Measurements from ENCODE around the gene FLOT1.
"Not testable (repeated sequence)": the region's sequence is repeated elsewhere in the genome, so short reads cannot be mapped to it uniquely, and the experiment has no call there.

FLOT1 gene

DNA sequence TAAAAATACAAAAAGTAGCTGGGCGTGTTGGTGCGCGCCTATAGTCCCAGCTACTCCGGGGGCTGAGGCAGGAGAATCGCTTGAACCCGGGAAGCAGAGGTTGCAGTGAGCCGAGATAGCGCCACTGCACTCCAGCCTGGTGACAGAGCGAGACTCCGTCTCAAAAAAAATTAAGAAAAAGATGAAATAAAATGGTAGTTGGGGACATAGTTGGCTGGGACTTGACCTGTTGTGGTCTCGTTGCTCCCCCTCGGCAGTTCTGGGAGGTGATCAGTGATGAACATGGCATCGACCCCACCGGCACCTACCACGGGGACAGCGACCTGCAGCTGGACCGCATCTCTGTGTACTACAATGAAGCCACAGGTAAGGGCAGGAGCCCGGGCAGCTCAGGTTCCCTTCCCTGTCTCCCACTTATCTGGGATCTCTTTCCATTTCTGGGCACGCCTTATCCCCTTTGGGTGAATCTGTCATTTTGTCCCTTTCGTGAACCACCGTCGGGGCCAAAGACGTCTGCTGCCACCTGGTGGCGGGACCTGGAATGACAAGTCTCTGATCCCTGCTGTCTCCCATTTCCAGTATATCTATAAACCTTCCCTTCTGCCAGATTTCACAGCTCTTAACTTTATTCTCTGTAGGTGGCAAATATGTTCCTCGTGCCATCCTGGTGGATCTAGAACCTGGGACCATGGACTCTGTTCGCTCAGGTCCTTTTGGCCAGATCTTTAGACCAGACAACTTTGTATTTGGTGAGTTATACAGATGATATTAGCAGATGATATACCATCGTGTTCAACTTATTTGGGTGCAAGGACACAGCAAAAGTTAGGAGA, 20.0 kb downstream of the FLOT1 start:
- peak; percentile 58 to 84 (median 69) for DNase-seq

DNA sequence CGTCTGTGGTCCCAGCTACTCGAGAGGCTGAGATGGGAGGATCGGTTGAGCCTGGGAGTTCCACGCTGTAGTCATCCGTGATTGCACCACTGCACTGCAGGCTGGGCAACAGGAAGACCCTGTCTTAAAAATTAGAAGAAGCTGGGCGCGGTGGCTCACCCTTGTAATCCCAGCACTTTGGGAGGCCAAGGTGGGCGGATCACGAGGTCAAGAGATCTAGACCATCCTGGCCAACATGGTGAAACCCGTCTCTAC, 20.5 kb downstream of the FLOT1 start:
- not testable (repeated sequence) for DNase-seq

DNA sequence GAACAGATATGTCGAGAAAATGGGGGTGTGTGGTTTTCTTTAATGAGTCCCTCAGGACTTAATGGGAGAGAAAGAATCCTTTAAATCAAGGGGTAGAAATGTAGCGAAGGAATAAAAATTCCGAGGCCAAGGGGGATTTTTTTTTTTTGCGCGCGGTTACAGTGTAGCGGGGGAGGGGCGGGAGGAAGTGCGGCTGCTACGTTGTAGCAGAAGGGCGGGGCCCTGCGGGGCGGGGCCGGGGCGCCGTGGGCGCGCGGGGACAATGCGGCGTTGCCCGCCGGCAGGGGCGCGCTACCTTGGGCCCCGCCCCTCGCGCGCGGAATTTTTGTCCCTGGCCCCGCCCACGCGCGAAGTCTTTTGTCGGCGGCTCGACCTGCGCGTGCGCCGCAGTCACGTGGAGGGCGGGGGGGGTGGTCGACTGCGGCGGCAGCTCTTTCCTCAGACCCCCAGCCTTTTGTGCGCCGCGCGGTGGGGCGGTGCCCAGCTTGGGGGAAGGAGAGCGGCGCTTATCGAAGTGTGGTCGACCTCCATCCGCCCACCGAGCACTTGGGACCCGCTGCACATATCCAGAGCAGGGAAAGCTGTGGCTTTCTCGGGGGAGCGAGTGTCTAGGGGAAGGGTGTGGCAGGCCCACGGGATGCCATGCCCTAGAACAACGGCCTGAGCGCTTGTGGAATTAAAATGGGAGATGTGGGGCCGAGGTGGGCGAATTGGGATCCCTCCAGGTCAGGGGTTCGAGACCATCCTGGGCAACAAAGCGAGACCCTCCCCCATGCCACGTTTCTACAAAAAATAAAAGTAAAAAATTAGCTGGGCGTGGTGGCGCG, 21.1 kb downstream of the FLOT1 start:
- DNase-seq, result peak; percentile 89 to 93 (median 91)

DNA sequence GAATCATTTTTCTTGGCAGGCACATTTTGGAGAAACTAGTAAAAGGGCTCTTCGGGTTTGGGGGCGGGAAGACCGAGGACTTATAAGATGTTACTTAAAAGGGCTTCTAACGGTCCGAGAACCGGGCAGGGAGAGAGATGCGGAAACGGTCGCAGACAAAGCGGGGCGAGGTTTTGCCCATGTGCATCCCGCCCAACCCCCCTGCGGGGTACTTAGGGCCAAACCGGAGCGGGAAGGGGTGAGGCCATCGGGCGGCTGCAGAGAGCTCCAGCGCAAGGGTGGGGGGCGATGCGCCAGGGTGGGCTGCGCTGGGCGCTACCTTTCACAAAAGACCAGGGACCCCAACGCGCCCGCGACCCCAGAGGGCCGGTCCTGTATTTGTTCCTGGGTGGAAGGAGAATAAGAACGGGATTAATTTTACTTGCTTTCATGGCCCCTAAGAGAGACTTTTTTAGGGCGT, 21.7 kb downstream of the FLOT1 start:
- DNase-seq, result peak; percentile 64 to 88 (median 78)

DNA sequence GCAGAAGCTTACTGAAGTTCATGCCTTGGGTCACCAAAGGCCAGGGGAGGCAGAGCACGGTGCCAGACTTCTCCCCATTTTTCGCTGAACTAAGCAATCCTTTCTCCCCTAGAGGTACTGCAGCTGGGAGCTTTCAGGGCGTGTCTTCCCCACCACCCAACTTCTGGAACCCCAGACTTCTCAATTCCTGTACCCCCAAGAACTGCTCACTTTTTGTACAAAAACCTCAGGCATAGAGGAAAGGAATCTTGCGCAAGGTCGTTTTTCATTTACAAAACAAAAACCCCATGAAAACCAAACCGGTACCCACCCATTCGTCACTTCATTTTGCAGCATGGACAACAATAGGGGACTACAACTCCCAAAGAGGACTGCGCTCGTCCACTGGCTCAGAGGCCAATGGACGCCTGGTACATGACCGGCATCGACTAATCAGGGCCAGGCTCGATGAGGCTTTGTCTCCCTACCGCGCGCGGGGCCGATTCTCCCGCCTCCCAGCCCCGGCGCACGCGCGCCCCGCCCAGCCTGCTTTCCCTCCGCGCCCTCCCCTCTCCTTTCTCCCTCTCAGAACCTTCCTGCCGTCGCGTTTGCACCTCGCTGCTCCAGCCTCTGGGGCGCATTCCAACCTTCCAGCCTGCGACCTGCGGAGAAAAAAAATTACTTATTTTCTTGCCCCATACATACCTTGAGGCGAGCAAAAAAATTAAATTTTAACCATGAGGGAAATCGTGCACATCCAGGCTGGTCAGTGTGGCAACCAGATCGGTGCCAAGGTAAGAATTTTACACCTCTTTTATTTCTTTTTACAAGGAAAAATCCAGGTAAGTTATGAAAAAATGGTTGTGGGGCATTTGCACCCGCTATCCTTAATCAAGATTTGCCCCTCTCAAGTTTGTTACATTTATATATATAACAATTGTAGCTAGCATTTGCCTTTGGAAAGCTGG, 22.4 kb downstream of the FLOT1 start, which contains the start of gene TUBB:
Gene TUBB, plus strand, starts transcription at position 562 of the 947 bp plus-strand sequence. Its CDS starts 155 bp downstream, at position 717.
- peak; percentile 95 to 99 (median 95) for DNase-seq

DNA sequence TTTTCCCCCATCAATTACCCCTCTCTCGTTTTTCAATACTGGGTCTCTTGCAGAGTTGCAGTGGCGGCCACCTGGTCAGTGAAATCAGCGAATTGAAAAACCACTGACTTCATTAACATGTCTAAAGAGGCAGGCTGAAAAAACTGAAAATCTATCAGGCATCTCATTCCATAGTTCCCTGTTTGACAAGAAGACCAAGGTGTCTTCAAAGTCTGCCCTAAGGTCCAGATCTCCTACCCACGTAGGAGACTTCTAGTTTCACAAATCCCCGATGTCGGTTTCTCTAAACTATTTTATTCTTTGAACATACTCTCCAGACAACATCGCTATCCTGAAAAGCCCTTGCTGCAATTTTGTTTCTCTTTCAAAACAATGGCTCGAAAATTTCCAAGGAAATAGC, 23.1 kb downstream of the FLOT1 start:
- peak in 1 of 3 experiments; percentile 81 for DNase-seq

DNA sequence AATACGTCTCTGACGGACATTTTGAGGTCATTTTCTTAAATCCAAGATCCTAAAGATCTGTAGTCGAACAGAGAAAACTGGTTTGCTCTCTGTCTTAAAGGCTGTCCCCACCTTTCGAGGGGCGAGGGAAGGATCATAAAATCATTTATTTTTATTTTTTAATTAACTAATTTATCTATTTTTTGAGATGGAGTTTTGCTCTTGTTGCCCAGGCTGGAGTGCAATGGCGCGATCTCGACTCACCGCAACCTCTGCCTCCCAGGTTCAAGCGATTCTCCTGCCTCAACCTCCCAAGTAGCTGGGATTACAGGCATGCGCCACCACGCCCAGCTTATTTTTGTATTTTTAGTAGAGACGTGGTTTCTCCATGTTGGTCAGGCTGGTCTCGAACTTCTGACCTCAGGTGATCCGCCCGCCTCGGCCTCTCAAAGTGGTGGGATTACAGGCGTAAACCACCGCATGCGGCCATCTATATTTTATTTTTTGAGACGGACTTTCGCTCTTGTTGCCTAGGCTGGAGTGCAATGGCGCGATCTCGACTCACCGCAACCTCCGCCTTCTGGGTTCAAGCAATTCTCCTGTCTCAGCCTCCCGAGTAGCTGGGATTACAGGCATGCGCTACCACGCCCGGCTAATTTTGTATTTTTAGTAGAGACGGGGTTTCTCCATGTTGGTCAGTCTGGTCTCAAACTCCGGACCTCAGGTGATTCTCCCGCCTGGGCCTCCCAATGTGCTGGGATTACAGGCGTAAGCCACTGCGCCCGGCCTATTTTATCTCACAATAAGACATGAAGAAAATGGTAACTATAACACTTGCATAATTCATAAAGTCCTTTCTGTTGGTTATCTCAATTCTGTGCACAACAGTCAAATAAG, 24.4 kb downstream of the FLOT1 start:
- not testable (repeated sequence) for DNase-seq

DNA sequence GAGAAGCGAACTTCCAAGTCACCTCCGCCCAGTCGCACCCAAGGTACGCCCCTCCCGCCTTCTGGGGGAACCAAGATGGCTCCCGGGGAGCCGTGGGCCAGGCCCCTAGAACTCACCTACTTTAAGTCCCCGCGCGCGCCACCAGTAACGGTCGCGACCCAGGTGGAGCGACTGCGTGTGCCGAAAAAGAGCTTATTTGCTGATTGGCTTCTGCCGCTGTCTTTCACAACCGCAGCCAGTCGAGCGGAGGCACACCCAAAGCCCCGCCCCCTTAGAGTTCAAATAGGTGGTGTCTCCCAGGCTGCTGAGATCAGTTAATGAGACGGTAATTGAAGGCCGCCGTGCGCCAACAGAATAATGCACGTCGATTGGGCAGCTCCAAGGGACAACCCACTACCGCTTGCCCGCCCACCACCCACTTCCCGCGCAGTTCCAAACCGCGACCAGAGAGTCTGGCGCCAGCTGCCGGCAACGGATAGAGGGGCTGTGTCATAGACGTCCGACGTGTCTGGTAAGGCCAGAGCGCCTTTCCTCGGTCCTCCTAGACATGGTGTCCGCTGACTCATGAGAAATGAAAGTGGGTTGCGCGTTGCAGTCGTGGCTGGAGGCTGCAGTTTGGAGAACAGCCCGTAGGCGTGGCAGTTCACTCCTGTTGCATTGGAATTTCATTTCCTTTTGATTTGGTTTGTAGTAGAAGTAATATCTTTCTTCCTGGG, 25.2 kb downstream of the FLOT1 start, which contains the start of gene MDC1:
Gene MDC1, minus strand, starts transcription at position 153 of the 716 bp plus-strand sequence. CDS start 2,106 bp downstream, outside the sequence.
- peak; percentile 97 to 99 (median 99) for DNase-seq

DNA sequence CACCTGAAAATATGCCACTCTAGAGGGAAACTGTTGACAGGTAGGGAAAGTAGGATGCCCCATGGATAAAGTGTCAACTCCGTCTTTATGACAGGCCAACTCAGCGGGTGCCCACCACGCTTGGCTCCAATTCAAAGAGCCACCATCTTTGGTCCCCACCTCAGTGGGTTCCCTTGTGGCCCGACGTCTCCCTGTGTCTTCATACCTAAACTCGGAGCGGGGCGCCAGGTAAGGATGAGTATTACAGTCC, 25.7 kb downstream of the FLOT1 start:
- DNase-seq, result no peak

DNA sequence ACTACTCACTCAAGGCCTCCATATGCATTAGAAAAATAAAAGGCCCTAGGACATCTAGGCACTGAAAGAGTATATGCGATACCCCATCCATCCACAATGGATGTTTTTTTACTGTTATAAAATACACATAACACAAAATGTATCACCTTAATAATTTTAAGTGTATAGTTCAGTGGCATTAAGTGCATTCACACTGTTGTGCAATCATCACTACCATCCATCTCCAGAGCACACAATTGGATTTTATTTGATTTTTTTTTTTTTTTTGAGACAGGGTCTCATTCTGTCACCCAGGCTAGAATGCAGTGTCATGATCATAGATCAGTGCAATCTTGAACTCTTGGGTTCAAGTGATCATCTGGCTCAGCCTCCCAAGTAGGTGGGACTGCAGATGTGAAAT, 28.2 kb downstream of the FLOT1 start:
- no peak for DNase-seq

DNA sequence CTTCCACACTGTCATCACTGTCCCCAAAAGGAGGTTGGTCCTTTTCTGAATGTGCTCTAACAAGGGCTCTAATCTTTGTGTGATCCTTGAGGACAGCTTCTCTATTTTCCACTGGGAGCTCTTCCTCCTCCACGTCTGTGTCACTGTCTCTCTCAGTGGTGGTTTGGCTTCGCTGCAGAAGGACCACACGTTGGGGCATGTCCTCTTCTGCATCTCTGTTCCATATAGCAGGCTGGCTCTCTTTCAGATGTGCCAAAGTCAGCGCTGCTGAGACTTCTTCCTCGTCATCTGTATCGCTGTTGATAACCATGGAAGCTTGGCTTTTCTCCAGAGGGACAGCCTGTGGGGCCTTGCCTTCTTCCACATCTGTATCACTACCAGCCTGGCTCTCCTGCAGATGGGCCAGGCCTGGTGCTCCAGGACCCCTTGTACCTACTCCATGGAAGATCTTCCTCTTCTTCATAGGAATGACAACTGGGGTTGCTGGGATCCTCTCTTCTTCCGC, 30.0 kb downstream of the FLOT1 start:
- no peak for DNase-seq

DNA sequence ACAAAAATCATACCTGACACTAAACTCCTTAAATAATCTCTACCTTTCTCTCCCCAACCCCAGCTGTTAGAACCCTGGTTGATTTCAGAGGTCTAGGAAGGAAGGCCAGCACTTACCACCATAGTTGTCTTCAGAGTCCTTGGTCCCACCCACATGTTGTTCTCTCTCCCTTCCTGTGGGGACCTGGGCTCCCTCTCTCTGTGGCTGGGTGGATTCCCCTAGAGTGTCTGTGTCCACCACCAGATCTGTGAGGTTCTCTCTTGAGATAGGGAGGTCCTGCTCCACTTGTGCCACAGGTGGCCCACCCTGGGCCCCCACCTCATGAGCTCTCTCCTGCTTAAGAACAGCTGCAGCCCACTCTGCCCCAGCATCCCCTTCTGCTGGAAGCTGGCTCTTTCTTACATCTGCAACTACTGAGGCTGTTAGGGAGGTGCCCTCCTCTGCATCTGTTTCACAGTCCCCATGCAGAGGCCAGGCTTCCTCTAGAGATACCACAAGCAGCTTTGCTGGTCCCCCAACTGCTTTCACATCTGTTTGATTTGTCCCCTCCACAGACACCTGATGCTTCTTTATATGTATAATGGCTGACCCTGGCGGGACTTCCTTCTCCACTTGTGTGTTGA, 30.6 kb downstream of the FLOT1 start:
- no peak for DNase-seq

DNA sequence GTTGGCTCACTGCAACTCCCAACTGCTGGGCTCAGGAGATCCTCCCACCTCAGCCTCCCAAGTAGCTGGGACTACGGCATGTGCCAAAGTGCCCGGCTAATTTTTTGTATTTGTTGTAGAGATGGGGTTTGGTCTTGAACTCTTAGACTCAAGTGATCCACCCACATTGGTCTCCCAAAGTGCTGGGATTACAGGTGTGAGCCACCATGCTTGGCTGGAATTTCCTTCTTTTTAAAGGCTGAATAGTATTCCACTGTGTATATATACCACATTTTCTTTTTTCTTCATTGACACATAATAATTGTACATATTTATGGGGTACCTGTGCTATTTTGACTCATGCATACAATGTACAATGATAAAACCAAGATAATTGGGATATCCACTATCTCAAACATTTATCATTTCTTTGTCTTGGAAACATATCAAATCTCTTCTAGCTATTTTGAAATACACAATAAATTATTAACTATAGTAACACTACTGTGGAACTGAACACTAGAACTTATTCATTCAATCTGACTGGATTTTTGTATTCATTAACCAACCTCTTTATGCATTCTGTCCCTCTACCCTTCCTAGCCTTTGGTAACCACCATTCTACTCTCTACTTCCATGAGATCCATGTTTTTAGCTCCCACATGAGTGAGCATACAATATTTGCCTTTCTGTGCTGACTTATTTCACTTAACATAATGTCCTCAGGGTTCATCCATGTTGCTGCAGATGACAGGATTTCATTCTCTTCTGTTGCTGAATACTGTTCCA, 33.2 kb downstream of the FLOT1 start:
- no peak for DNase-seq

DNA sequence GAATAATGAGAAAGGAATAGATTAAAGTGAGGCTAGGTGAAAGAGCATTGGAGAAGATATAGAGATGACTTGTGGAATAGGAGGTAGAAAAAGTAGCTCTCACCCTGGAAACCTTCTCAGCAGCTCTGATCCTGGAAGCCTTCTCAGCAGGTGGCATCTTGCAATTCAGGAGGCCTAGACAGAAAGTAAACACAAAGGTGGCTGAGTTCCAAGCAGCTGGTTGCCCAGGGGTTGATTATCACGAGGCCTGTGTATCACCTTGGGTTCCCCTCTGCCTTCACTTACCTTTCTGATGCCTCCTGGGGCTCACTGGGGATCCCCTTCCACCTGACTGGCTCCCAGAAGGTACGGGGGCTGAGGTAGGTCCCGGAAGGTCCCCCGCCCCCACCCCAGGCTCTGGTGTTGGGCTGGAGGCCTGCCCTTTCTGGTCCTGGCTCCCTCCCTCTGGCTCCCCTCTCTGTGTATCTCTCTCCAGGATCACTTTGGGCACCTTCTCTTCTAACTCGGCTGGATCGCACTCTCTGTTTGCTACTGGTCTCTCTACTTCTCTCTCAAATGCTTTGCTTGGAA, 35.1 kb downstream of the FLOT1 start:
- peak; percentile 69 to 92 (median 80) for DNase-seq

DNA sequence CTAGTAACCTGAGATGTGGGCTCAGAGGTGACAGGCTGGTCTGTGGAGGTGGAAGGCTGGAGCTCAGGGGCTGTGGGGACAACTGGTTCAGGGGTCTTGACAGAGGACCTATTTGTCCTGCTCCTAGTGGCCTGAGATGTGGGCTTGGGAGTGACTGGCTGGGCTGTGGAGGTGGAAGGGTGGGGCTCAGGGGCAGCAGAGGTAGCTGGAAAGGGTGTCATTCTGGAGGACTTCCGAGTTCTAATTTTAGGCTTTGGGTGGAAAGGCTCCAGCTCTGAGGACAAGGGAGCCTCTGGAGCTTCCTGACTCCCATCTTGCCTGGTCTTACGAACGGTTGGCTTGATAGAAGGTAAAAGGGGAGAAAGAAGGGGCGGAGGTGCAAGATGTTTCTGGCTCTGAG, 36.9 kb downstream of the FLOT1 start:
- DNase-seq, result no peak

DNA sequence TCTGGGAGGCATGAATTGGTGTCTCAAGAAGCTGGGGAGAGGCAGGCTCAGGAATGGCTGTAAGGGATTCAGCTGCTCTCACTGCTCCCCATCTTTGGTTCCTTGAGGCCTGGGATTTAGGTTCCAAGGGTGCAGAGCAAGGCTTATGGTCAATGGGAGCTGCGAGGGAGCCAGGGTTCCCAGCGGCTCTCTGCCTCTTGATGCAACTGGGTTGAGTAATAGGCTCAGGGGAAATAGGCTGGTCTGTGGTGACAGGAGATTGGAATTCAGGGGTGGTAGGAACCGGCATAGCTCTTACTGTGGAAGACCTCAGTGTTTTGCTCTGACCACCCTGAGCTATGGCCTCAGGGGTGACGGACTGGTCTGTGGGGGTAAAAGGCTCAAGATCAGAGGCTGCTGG, 38.7 kb downstream of the FLOT1 start:
- no peak for DNase-seq

DNA sequence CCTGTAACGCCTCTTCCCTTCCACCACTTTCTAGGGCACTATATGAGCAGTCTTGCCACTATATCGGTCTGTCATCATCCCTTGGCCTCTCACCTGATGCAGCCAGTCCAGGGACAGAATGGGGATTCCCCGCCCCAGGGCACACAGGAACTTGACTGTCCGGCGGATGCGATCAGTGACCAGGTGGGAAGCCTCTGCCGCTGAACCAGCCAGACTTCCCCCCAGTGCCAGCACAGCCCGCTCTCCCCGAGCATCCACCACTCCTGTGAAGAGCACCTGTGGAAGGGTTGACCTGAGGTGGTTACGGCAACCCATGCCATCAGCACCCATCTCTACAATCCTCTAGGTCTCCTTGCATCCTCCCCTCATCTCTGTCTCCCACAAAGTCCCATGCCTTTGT, 39.5 kb downstream of the FLOT1 start:
- DNase-seq, result no peak

DNA sequence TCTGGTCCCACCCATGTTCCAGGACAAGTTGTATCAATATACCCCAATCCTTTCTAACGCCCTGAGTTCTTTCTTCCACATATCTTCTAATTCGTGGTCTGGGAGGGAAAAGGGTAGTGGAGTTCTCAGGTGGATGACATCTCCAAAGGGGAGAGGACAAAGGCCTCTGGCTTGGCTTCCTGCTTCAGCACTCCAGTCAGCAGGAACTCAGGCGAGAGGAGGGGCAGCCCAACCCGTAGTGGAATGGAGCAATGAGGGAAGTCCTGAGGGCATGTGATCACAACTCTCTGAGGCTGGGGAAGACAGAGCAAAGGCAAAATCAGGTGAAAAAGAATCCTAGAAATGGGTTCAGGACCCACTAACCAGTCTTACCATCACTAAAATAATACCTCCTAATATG, 42.1 kb downstream of the FLOT1 start:
- no peak for DNase-seq

DNA sequence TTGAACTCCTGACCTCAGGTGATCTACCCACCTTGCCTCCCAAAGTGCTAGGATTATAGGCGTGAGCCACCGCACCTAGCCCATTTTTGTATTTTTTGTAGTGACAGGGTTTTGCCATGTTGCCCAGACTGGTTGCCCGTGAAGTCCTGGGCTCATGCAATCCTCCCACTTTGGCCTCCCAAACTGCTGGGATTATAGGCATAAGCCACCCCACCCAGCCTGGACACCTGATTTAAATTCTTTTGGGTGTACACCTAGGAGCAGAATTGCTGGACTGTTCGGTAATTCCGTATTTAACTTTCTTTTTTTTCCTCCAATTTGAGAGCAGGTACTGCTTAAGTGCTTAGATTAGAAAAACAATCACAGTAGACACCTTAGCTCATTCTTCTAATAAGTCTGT, 46.1 kb downstream of the FLOT1 start:
- no peak for DNase-seq

All from NCI-H1417 (cell line).